ENCODE measurements around the gene HNRNPA0. TPM values are rescaled to one million over a fixed set of nuclear protein-coding genes. Genes with fewer than 3 reads are reported as not detected.

The HNRNPA0 gene
- total RNA-seq, 1 donor from 2014 or later, result 13.5 TPM

Other genes with a start within 250 kb of the HNRNPA0 start
- 3.0 and 5.3 TPM in 2 replicates for gene KLHL3, start 18.3 kb downstream of the HNRNPA0 start, total RNA-seq
- not detected in 2 replicates for gene MYOT, start 113.5 kb upstream of the HNRNPA0 start, total RNA-seq
- gene PKD2L2, start 135.1 kb upstream of the HNRNPA0 start, total RNA-seq, result 0.05 TPM in 1 of 2 replicates, not detected in the other